Liver (tissue), 9 donors: Measurements from ENCODE around the gene SERBP1. TPM values are rescaled to one million over a fixed set of nuclear protein-coding genes. Genes with fewer than 3 reads are reported as not detected.

Experiments
- DNase-seq: peaks from one replicate; pipeline ENCODE4 v3.0.0-alpha.2; 2017; ENCODE audit warnings: low spot score
- H3K27ac ChIP-seq, 2 donors: one replicate each; pipeline ENCODE4 v1.7.0; 2013; ENCODE audit warnings: inconsistent platforms in 2 of 2, low read length in 2 of 2, control low read depth in 1 of 2, low read depth in 1 of 2, mild to moderate bottlenecking in 1 of 2
- H3K27me3 ChIP-seq, 4 donors: one replicate each; pipeline versions ENCODE4 v1.6.1 to v1.7.0; 2013; ENCODE audit warnings: low read length in 3 of 4, inconsistent platforms in 1 of 4, mild to moderate bottlenecking in 1 of 4, moderate library complexity in 1 of 4; ENCODE audit not compliant: control insufficient read depth in 4 of 4, insufficient read depth in 4 of 4
- H3K36me3 ChIP-seq, 4 donors: one replicate each; pipeline versions ENCODE4 v1.6.1 to v1.7.0; 2013; ENCODE audit warnings: low read length in 3 of 4, mild to moderate bottlenecking in 3 of 4, low read depth in 1 of 4, moderate library complexity in 1 of 4; ENCODE audit not compliant: control insufficient read depth in 4 of 4, insufficient read depth in 3 of 4
- H3K4me1 ChIP-seq, 4 donors: one replicate each; pipeline versions ENCODE4 v1.6.1 to v1.7.0; 2013; ENCODE audit warnings: low read length in 3 of 4, mild to moderate bottlenecking in 3 of 4, moderate library complexity in 1 of 4; ENCODE audit not compliant: control insufficient read depth in 4 of 4, insufficient read depth in 4 of 4
- H3K4me3 ChIP-seq, 3 donors: one replicate each; pipeline versions ENCODE4 v1.6.1 to v1.7.0; 2013; ENCODE audit warnings: low read length in 3 of 3, control low read depth in 1 of 3, low read depth in 1 of 3, mild to moderate bottlenecking in 1 of 3
- H3K9ac ChIP-seq, 2 donors: one replicate each; pipeline ENCODE4 v1.7.0; 2013; ENCODE audit warnings: low read length in 2 of 2, mild to moderate bottlenecking in 2 of 2, moderate library complexity in 2 of 2, control low read depth in 1 of 2, low read depth in 1 of 2
- H3K9me3 ChIP-seq, 4 donors: one replicate each; pipeline versions ENCODE4 v1.6.1 to v1.7.0; 2013; ENCODE audit warnings: low read length in 3 of 4; ENCODE audit not compliant: control insufficient read depth in 4 of 4
- CTCF ChIP-seq: fragments of 150-350 bp; IDR thresholded peaks from 2 replicates; pipeline ENCODE4 v1.5.1; 2017; ENCODE audit warnings: improper control_type of control experiment, low read depth, low read length; ENCODE audit not compliant: missing input control
- FOXA1 ChIP-seq: IDR thresholded peaks from 2 replicates; pipeline ENCODE4 v1.6.1; 2016; ENCODE audit warnings: antibody characterized with exemption
- FOXA2 ChIP-seq: IDR thresholded peaks from 2 replicates; pipeline ENCODE4 v1.6.1; 2016; ENCODE audit warnings: antibody characterized with exemption
- GABPA ChIP-seq, 2 donors: IDR thresholded peaks in 1 of 2; conservative IDR thresholded peaks in 1 of 2; 2 replicates each; pipeline ENCODE4 v1.6.1; 2016; ENCODE audit warnings: antibody characterized with exemption in 2 of 2, mild to moderate bottlenecking in 1 of 2, moderate library complexity in 1 of 2
- HNF4A ChIP-seq, 2 donors: conservative IDR thresholded peaks; 2 replicates each; pipeline ENCODE4 v1.6.1; 2016; ENCODE audit warnings: antibody characterized with exemption in 2 of 2, mild to moderate bottlenecking in 2 of 2
- HNF4G ChIP-seq: IDR thresholded peaks from 2 replicates; pipeline ENCODE4 v1.6.1; 2016; ENCODE audit warnings: antibody characterized with exemption
- JUND ChIP-seq, 2 donors: IDR thresholded peaks; 2 replicates each; pipeline ENCODE4 v1.6.1; 2016; ENCODE audit warnings: antibody characterized with exemption in 2 of 2
- NR2F2 ChIP-seq: IDR thresholded peaks from 2 replicates; pipeline ENCODE4 v1.6.1; 2016; ENCODE audit warnings: antibody characterized with exemption
- RAD21 ChIP-seq, 2 donors: IDR thresholded peaks; 2 replicates each; pipeline ENCODE4 v1.6.1; 2016; ENCODE audit warnings: antibody characterized with exemption in 2 of 2, mild to moderate bottlenecking in 2 of 2
- REST ChIP-seq: IDR thresholded peaks from 2 replicates; pipeline ENCODE4 v1.6.1; 2016; ENCODE audit warnings: antibody characterized with exemption, mild to moderate bottlenecking
- SP1 ChIP-seq: IDR thresholded peaks from 2 replicates; pipeline ENCODE4 v1.6.1; 2018; ENCODE audit warnings: antibody characterized with exemption, mild to moderate bottlenecking
- TAF1 ChIP-seq: conservative IDR thresholded peaks from 2 replicates; pipeline ENCODE4 v1.6.1; 2016; ENCODE audit warnings: antibody characterized with exemption, mild to moderate bottlenecking
- YY1 ChIP-seq: IDR thresholded peaks from 2 replicates; pipeline ENCODE4 v1.6.1; 2016; ENCODE audit warnings: antibody characterized with exemption, mild to moderate bottlenecking
- ZBTB33 ChIP-seq: IDR thresholded peaks from 2 replicates; pipeline ENCODE4 v1.6.1; 2016; ENCODE audit warnings: antibody characterized with exemption
- WGBS: extraction: QIAGEN DNeasy Blood & Tissue Kit; methylation state at CpG from one replicate; pipeline ENCODE4 v1.1.7; 2013; 5-methylcytosine and 5-hydroxymethylcytosine counted together
- polyA plus RNA-seq, 2 donors: library from polyadenylated mRNA; stranded (reverse) in 1 of 2; unstranded in 1 of 2; fragments of 200-250 nt in 1 of 2; fragments of >200 nt in 1 of 2; fragmentation: Nextera tagmentation in 1 of 2; extraction: Ambion mirVana in 1 of 2; gene quantifications; one replicate each; pipeline versions ENCODE4 v1.2.1 to v1.2.3, GENCODE V29; 2013 to 2015
- total RNA-seq, 2 donors: library from RNA; depleted of rRNA; stranded (reverse); fragments of >200 nt; gene quantifications; one replicate each; pipeline ENCODE4 v1.2.3, GENCODE V29; 2014
- donor health status: healthy.
- donor health status: healthy.
- donor health status: healthy.
- donor health status: healthy.
- donor health status: healthy.

SERBP1 gene
- total and polyA plus RNA-seq, 4 donors, result 66.6 to 140 (median 117) TPM

DNA sequence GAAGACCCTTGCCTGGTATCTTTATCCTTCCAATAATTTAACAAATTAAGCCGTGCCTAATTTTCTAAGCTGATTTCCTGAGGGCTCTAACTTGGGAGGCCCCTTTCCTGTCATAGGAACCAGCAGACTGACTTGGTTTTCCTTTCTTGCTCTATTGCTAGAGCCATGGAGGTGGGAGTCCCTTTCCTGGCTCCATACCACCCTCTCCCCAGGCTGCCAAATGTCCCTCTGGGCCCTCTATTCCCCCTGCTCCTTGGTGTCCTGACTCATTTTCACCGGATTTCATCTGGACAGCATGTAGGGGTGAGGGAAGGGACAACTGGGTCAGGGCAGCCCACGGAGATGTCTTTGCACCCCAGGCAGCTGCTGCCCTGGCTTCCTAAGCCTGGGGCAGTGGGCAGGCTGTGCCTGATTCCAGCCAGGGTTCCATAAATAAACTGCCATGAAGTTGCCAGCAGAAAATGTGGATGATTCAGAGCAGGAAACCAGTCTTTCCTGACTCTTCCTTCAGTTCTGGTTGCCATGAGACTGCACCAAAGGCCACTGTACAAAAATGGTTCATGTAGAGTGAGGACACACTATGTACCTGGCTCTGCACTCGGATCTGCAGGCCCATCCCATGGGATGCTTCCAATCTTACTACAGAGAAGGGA is 38.0 kb upstream of the SERBP1 start:
- DNase-seq, result no peak
- H3K4me3 ChIP-seq, result no peak overlapping the region
- H3K27me3 ChIP-seq, result no peaks in the 10 kb centered on the region
- TF ChIP-seq FOXA2, result no peak
- TF ChIP-seq TAF1, result no peak
- no peak for TF ChIP-seq FOXA1
- TF ChIP-seq YY1, result no peak
- no peak for TF ChIP-seq NR2F2
- TF ChIP-seq CTCF, result no peak
- no peak for TF ChIP-seq ZBTB33
- no peak for TF ChIP-seq GABPA (IDR thresholded peaks at IDR 0.05 in 1 of 2, conservative IDR thresholded peaks at IDR 0.05 in 1 of 2)
- TF ChIP-seq RAD21 (IDR thresholded peaks at IDR 0.05), result no peak
- TF ChIP-seq HNF4G, result no peak
- H3K27ac ChIP-seq, result no peak overlapping the region
- H3K9ac ChIP-seq, result no peak overlapping the region
- 82% methylated on average over 4 of the region's 4 CpGs for WGBS
- no peaks in the 10 kb centered on the region for H3K36me3 ChIP-seq
- H3K9me3 ChIP-seq, result no peaks in the 10 kb centered on the region
- H3K4me1 ChIP-seq, result no peaks in the 10 kb centered on the region

DNA sequence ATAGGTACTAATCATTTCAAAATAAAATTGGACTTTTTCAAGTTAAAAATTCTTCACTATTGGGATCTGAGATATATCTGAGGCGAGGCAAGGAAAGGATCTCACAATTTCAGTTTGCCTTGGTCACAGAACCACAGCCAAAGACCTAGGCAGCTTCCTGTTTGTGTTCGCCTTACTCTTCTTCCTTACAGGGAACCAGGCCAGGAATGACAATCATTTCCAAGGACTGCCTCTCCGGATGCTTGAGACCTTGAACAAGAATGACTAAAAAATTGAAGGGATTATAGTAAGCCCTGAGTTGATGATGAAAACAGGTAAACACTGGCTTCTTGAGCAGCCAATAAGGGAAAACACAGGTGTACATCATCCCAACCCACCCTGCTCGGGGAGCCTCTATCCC is 35.2 kb upstream of the SERBP1 start:
- H3K27ac ChIP-seq, result no peak overlapping the region
- no peak overlapping the region for H3K9ac ChIP-seq
- DNase-seq, result no peak
- no peaks in the 10 kb centered on the region for H3K27me3 ChIP-seq
- H3K4me3 ChIP-seq, result no peak overlapping the region
- no peaks in the 10 kb centered on the region for H3K9me3 ChIP-seq
- H3K4me1 ChIP-seq, result no peaks in the 10 kb centered on the region
- H3K36me3 ChIP-seq, result no peaks in the 10 kb centered on the region
- WGBS, result 77% methylated on average over 4 of the region's 4 CpGs
- TF ChIP-seq HNF4A (conservative IDR thresholded peaks at IDR 0.05) (no peak), SP1 (no peak), TAF1 (no peak), GABPA (IDR thresholded peaks at IDR 0.05 in 1 of 2, conservative IDR thresholded peaks at IDR 0.05 in 1 of 2) (no peak), NR2F2 (no peak), CTCF (no peak), REST (no peak), FOXA2 (no peak), JUND (IDR thresholded peaks at IDR 0.05) (no peak), HNF4G (no peak), YY1 (no peak)
